Panc1 (cell line): ENCODE results near the gene HSD17B14.

ENCODE experiments used
- CTCF ChIP-seq: fragments of 450-650 bp; IDR thresholded peaks from 2 replicates; pipeline ENCODE4 v1.5.1; 2017; ENCODE audit warnings: mild to moderate bottlenecking
- POLR2AphosphoS5 ChIP-seq: IDR thresholded peaks from 2 replicates; pipeline ENCODE4 v1.6.1; 2012; ENCODE audit warnings: mild to moderate bottlenecking, low read depth, low read length, moderate library complexity
- REST ChIP-seq, 2 experiments: IDR thresholded peaks; 2 replicates each; pipeline ENCODE4 v1.6.1; 2011 to 2012; ENCODE audit warnings: low read depth in 2 of 2, control low read depth in 1 of 2, low read length in 1 of 2, mild to moderate bottlenecking in 1 of 2, moderate library complexity in 1 of 2; ENCODE audit not compliant: insufficient read depth in 1 of 2
- SIN3A ChIP-seq: IDR thresholded peaks from 2 replicates; pipeline ENCODE4 v1.6.1; 2012; ENCODE audit warnings: low read depth, mild to moderate bottlenecking, low read length, moderate library complexity, borderline replicate concordance; ENCODE audit not compliant: insufficient read depth
- TCF7L2 ChIP-seq: IDR thresholded peaks from 2 replicates; pipeline ENCODE4 v1.6.1; 2011; ENCODE audit warnings: mild to moderate bottlenecking, low read depth, low read length, inconsistent platforms

GRCh38 chr19:48818234-48818820 lies 18.0 kb downstream of the HSD17B14 start:
- TF ChIP-seq TCF7L2: no peak
- no peak for TF ChIP-seq CTCF
- TF ChIP-seq SIN3A: no peak
- TF ChIP-seq REST (IDR thresholded peaks at IDR 0.05; ENCODE audit: insufficient read depth in 1 of 2, low read depth in 2 of 2, low read length in 1 of 2): no peak
- no peak for TF ChIP-seq POLR2AphosphoS5
